SK-N-SH (cell line): ENCODE results near the gene PLD1. TPM values are rescaled to one million over a fixed set of nuclear protein-coding genes. Genes with fewer than 3 reads are reported as not detected.

Source experiments
- CTCF ChIA-PET: fragments of 300-600, 350-600 bp; formaldehyde crosslinking; extraction: SDS; loops from one replicate; lab custom pipeline; 2021; lab: Yijun Ruan, JAX
- POLR2A ChIA-PET: fragments of 350-600 bp; sonication (Branson Sonifier 250); formaldehyde crosslinking; extraction: SDS; loops from one replicate; lab custom pipeline; 2020; ENCODE audit warnings: antibody characterized with exemption, inconsistent platforms; lab: Yijun Ruan, JAX
- DNase-seq: peaks from one replicate; pipeline ENCODE4 v3.0.0; 2012
- H2AFZ ChIP-seq: fragments of 200-600 bp; sonication (generic); 2 replicates; pipeline ENCODE4 v1.8.1; 2016; ENCODE audit warnings: antibody characterized with exemption, mild to moderate bottlenecking, low read depth
- H3F3A ChIP-seq: fragments of 200-600 bp; sonication (generic); replicated peaks from 2 replicates; pipeline ENCODE3; 2016; ENCODE audit warnings: antibody characterized with exemption, mild to moderate bottlenecking; ENCODE audit not compliant: insufficient read depth
- H3K27ac ChIP-seq, 2 experiments: fragments of 200-500 bp in 1 of 2; fragments of 200-600 bp in 1 of 2; sonication (Bioruptor generic) in 1 of 2; sonication (generic), shearing (Covaris generic) in 1 of 2; 2 replicates each; pipeline versions ENCODE4 v1.5.1 to v1.6.1; 2014 to 2016; ENCODE audit warnings: low read depth in 2 of 2, inconsistent platforms in 1 of 2, low read length in 1 of 2, mild to moderate bottlenecking in 1 of 2, mixed read lengths in 1 of 2
- H3K27me3 ChIP-seq: fragments of 200-600 bp; sonication (generic), shearing (Covaris generic); 2 replicates; pipeline ENCODE4 v1.6.1; 2016; ENCODE audit warnings: mixed run types; ENCODE audit not compliant: insufficient read depth
- H3K36me3 ChIP-seq, 2 experiments: fragments of 200-500 bp in 1 of 2; fragments of 200-600 bp in 1 of 2; sonication (Bioruptor generic) in 1 of 2; sonication (generic) in 1 of 2; replicated peaks in 1 of 2; 2 replicates each; pipeline versions ENCODE3 to v1.5.1; 2014 to 2016; ENCODE audit warnings: low read length in 1 of 2, mild to moderate bottlenecking in 1 of 2; ENCODE audit not compliant: insufficient read depth in 2 of 2, control insufficient read depth in 1 of 2
- H3K4me1 ChIP-seq, 2 experiments: fragments of 200-500 bp in 1 of 2; fragments of 200-600 bp in 1 of 2; sonication (Bioruptor generic) in 1 of 2; sonication (generic), shearing (Covaris generic) in 1 of 2; 2 replicates each; pipeline versions ENCODE4 v1.5.1 to v1.6.1; 2014 to 2016; ENCODE audit warnings: low read depth in 1 of 2, low read length in 1 of 2, mixed run types in 1 of 2; ENCODE audit not compliant: insufficient read depth in 2 of 2, control insufficient read depth in 1 of 2
- H3K4me2 ChIP-seq: fragments of 200-600 bp; sonication (generic), shearing (Covaris generic); 2 replicates; pipeline ENCODE4 v1.6.1; 2017; ENCODE audit warnings: mixed run types
- H3K4me3 ChIP-seq, 2 experiments: fragments of 200-500 bp in 1 of 2; fragments of 200-600 bp in 1 of 2; sonication (Bioruptor generic) in 1 of 2; sonication (generic), shearing (Covaris generic) in 1 of 2; 2 replicates each; pipeline versions ENCODE4 v1.5.1 to v1.8.1; 2014 to 2016; ENCODE audit warnings: low read depth in 2 of 2, inconsistent platforms in 1 of 2, low read length in 1 of 2, mild to moderate bottlenecking in 1 of 2, mixed read lengths in 1 of 2, moderate library complexity in 1 of 2
- H3K79me2 ChIP-seq: fragments of 200-600 bp; sonication (generic); 2 replicates; pipeline ENCODE4 v1.8.1; 2017; ENCODE audit warnings: mild to moderate bottlenecking; ENCODE audit not compliant: insufficient read depth
- H3K9ac ChIP-seq: fragments of 200-600 bp; sonication (generic); 2 replicates; pipeline ENCODE4 v1.6.1; 2017; ENCODE audit warnings: mixed run types
- H3K9me2 ChIP-seq: fragments of 200-600 bp; sonication (generic); 2 replicates; pipeline ENCODE4 v1.6.1; 2017; ENCODE audit warnings: mixed run types
- H3K9me3 ChIP-seq: fragments of 200-600 bp; sonication (generic); 2 replicates; pipeline ENCODE4 v1.6.1; 2017; ENCODE audit warnings: mixed run types, mild to moderate bottlenecking, moderate library complexity
- H4K20me1 ChIP-seq: fragments of 200-600 bp; sonication (generic); 2 replicates; pipeline ENCODE4 v1.6.1; 2017; ENCODE audit warnings: mild to moderate bottlenecking, mixed run types; ENCODE audit not compliant: insufficient read depth
- CHD2 ChIP-seq: fragments of 150-350 bp; IDR thresholded peaks from 2 replicates; pipeline ENCODE4 v1.6.1; 2018; ENCODE audit warnings: low read length; ENCODE audit not compliant: partially characterized antibody
- ELF1 ChIP-seq: IDR thresholded peaks from 2 replicates; pipeline ENCODE4 v1.4.0; 2012
- EZH2phosphoT487 ChIP-seq: fragments of 200-600 bp; sonication (generic); IDR thresholded peaks from 2 replicates; pipeline ENCODE4 v1.6.1; 2017; ENCODE audit warnings: low read depth, mixed run types, mild to moderate bottlenecking, antibody characterized with exemption, moderate library complexity, borderline replicate concordance
- FOSL2 ChIP-seq: IDR thresholded peaks from 2 replicates; pipeline ENCODE4 v1.4.0; 2012; ENCODE audit warnings: low read depth, mild to moderate bottlenecking, moderate library complexity, borderline replicate concordance
- GATA2 ChIP-seq: sonication (generic); formaldehyde crosslinking; IDR thresholded peaks from 2 replicates; pipeline ENCODE4 v1.5.0; 2020; ENCODE audit warnings: mild to moderate bottlenecking, missing genetic modification reagents
- IRF3 ChIP-seq: fragments of 150-350 bp; IDR thresholded peaks from 2 replicates; pipeline ENCODE4 v1.6.1; 2016; ENCODE audit warnings: mild to moderate bottlenecking, low read depth, low read length
- JUND ChIP-seq: IDR thresholded peaks from 2 replicates; pipeline ENCODE4 v1.4.0; 2012
- MAX ChIP-seq: IDR thresholded peaks from 2 replicates; pipeline ENCODE4 v1.4.0; 2012; ENCODE audit warnings: low read depth
- POLR2AphosphoS5 ChIP-seq: IDR thresholded peaks from 2 replicates; pipeline ENCODE4 v1.6.1; 2012; ENCODE audit warnings: low read depth, low read length
- REST ChIP-seq: IDR thresholded peaks from 2 replicates; pipeline ENCODE4 v1.6.1; 2012; ENCODE audit warnings: mild to moderate bottlenecking, low read depth, low read length, moderate library complexity
- RFX5 ChIP-seq: IDR thresholded peaks from 2 replicates; pipeline ENCODE4 v1.6.1; 2012; ENCODE audit warnings: mild to moderate bottlenecking, improper control_type of control experiment, low read length
- RXRA ChIP-seq: IDR thresholded peaks from 2 replicates; pipeline ENCODE4 v1.4.0; 2012; ENCODE audit warnings: low read depth, mild to moderate bottlenecking, borderline replicate concordance
- SIN3A ChIP-seq: IDR thresholded peaks from 2 replicates; pipeline ENCODE4 v1.6.1; 2012; ENCODE audit warnings: low read depth, mild to moderate bottlenecking, low read length, moderate library complexity, borderline replicate concordance
- USF1 ChIP-seq: IDR thresholded peaks from 2 replicates; pipeline ENCODE4 v1.4.0; 2012; ENCODE audit warnings: low read depth, borderline replicate concordance
- USF2 ChIP-seq: fragments of 150-350 bp; IDR thresholded peaks from 2 replicates; pipeline ENCODE4 v1.6.1; 2017; ENCODE audit warnings: antibody characterized with exemption, low read length, low read depth, borderline replicate concordance
- YY1 ChIP-seq: IDR thresholded peaks from 2 replicates; pipeline ENCODE4 v1.4.0; 2012; ENCODE audit warnings: low read depth, mild to moderate bottlenecking
- WGBS: methylation state at CpG from one replicate; pipeline ENCODE4 v1.1.6; 2017; ENCODE audit warnings: low lambda C conversion rate; 5-methylcytosine and 5-hydroxymethylcytosine counted together
- polyA plus RNA-seq, 3 experiments: library from polyadenylated mRNA; depleted of rRNA; stranded (reverse); fragments of >200 nt; gene quantifications; 2 replicates each; pipeline ENCODE4 v1.2.3, GENCODE V29; 2012

The PLD1 gene
- polyA plus RNA-seq, 1 of the 3 experiments (the other 2 are of a cell fraction) = 6.2 TPM

GRCh38 chr3:171811913-171812335 is 1.6 kb upstream of the PLD1 start:
- ChIA-PET POLR2A (no interaction called here), CTCF (interaction anchor here (1.1 kb wide), 1 partner anchor 39 kb away, joined by 3 read pairs; no protein-coding TSS in a partner anchor)
- H4K20me1 ChIP-seq = no peaks in the 10 kb centered on the region
- H3K9me2 ChIP-seq = no peaks in the 10 kb centered on the region
- 77% methylated on average over 9 of the region's 9 CpGs for WGBS
- H3K9ac ChIP-seq = peak overlapping the region; percentile 37; the same call in 1 of the 2 replicates
- H3K27ac ChIP-seq = peak overlapping the region in 1 of 2 experiments; percentile 95; a peak in 3 of 4 replicates
- peaks cover 4% of the 10 kb centered on the region; the same call in 1 of the 2 replicates for H3K79me2 ChIP-seq
- H3K27me3 ChIP-seq = no peaks in the 10 kb centered on the region
- H2AFZ ChIP-seq = no peak overlapping the region
- H3K36me3 ChIP-seq = no peaks in the 10 kb centered on the region
- DNase-seq = no peak
- no peaks in the 10 kb centered on the region for H3K9me3 ChIP-seq
- TF ChIP-seq RXRA (no peak), USF2 (no peak), USF1 (no peak), MAX (no peak), SIN3A (no peak), EZH2phosphoT487 (no peak), GATA2 (CRISPR knock-in tag) (no peak), CHD2 (no peak), YY1 (no peak), IRF3 (no peak), FOSL2 (peak; percentile 25; the same call in 1 of the 2 replicates), POLR2AphosphoS5 (no peak), RFX5 (no peak), REST (no peak), ELF1 (no peak), JUND (peak; percentile 32; the same call in 1 of the 2 replicates)
- H3K4me1 ChIP-seq = peaks cover 12 to 14% of the 10 kb centered on the region in 2 experiments; a peak in 3 of 4 replicates
- no peak overlapping the region for H3K4me3 ChIP-seq
- peak overlapping the region; percentile 28; the same call in 1 of the 2 replicates for H3K4me2 ChIP-seq
- peaks cover 21% of the 10 kb centered on the region for H3F3A ChIP-seq
